Measurements from ENCODE around the gene ZNF367.

DNA sequence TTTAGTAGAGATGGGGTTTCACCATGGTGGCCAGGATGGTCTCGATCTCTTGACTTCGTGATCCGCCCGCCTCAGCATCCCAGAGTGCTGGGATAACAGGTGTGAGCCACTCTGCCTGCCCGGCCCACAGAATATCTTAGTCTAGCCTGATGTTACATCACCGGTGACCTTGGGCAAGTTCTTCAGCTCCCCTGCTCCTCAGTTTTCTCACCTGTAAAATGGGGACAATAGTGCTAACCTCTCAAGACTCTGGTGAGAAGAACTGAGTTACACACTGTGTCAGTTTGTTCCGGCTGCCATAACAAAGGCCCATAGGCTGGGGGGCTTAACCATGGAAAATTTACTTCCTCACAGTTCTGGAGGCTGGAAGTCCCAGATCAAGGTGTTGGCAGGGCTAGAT, 19.3 kb upstream of the ZNF367 start:
- no peak for TF ChIP-seq TAF1 (conservative IDR thresholded peaks at IDR 0.05)
- TF ChIP-seq EGR1 (IDR thresholded peaks at IDR 0.05; ENCODE audit: low read depth in 2 of 2): no peak
- TF ChIP-seq, protein P1, sequence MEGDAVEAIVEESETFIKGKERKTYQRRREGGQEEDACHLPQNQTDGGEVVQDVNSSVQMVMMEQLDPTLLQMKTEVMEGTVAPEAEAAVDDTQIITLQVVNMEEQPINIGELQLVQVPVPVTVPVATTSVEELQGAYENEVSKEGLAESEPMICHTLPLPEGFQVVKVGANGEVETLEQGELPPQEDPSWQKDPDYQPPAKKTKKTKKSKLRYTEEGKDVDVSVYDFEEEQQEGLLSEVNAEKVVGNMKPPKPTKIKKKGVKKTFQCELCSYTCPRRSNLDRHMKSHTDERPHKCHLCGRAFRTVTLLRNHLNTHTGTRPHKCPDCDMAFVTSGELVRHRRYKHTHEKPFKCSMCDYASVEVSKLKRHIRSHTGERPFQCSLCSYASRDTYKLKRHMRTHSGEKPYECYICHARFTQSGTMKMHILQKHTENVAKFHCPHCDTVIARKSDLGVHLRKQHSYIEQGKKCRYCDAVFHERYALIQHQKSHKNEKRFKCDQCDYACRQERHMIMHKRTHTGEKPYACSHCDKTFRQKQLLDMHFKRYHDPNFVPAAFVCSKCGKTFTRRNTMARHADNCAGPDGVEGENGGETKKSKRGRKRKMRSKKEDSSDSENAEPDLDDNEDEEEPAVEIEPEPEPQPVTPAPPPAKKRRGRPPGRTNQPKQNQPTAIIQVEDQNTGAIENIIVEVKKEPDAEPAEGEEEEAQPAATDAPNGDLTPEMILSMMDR (IDR thresholded peaks at IDR 0.05; ENCODE audit: low read depth, low read length, missing input control): no peak
- TF ChIP-seq, protein P2, sequence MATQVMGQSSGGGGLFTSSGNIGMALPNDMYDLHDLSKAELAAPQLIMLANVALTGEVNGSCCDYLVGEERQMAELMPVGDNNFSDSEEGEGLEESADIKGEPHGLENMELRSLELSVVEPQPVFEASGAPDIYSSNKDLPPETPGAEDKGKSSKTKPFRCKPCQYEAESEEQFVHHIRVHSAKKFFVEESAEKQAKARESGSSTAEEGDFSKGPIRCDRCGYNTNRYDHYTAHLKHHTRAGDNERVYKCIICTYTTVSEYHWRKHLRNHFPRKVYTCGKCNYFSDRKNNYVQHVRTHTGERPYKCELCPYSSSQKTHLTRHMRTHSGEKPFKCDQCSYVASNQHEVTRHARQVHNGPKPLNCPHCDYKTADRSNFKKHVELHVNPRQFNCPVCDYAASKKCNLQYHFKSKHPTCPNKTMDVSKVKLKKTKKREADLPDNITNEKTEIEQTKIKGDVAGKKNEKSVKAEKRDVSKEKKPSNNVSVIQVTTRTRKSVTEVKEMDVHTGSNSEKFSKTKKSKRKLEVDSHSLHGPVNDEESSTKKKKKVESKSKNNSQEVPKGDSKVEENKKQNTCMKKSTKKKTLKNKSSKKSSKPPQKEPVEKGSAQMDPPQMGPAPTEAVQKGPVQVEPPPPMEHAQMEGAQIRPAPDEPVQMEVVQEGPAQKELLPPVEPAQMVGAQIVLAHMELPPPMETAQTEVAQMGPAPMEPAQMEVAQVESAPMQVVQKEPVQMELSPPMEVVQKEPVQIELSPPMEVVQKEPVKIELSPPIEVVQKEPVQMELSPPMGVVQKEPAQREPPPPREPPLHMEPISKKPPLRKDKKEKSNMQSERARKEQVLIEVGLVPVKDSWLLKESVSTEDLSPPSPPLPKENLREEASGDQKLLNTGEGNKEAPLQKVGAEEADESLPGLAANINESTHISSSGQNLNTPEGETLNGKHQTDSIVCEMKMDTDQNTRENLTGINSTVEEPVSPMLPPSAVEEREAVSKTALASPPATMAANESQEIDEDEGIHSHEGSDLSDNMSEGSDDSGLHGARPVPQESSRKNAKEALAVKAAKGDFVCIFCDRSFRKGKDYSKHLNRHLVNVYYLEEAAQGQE (IDR thresholded peaks at IDR 0.05): no peak
- TF ChIP-seq, protein P3, sequence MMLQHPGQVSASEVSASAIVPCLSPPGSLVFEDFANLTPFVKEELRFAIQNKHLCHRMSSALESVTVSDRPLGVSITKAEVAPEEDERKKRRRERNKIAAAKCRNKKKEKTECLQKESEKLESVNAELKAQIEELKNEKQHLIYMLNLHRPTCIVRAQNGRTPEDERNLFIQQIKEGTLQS (IDR thresholded peaks at IDR 0.05): no peak
- TF ChIP-seq, protein P4, sequence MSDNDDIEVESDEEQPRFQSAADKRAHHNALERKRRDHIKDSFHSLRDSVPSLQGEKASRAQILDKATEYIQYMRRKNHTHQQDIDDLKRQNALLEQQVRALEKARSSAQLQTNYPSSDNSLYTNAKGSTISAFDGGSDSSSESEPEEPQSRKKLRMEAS (IDR thresholded peaks at IDR 0.05): no peak
- TF ChIP-seq YY1 (IDR thresholded peaks at IDR 0.05): no peak
- TF ChIP-seq GABPA (IDR thresholded peaks at IDR 0.05 in 1 of 2, conservative IDR thresholded peaks at IDR 0.05 in 1 of 2): no peak
- TF ChIP-seq SP1 (IDR thresholded peaks at IDR 0.05): no peak
- no peak for TF ChIP-seq RAD21 (IDR thresholded peaks at IDR 0.05)
- no peak for TF ChIP-seq JUND (IDR thresholded peaks at IDR 0.05)
- no peak for TF ChIP-seq NR2F2 (IDR thresholded peaks at IDR 0.05)
